ENCODE measurements around the gene RNF144B. TPM values are rescaled to one million over a fixed set of nuclear protein-coding genes. Genes with fewer than 3 reads are reported as not detected.

The RNF144B gene
- total and polyA plus RNA-seq, 10 of the 15 experiments (the other 5 are each of a cell fraction or from before 2014, with no cell fraction given) = 0.03 to 0.18 (median 0.14) TPM

DNA sequence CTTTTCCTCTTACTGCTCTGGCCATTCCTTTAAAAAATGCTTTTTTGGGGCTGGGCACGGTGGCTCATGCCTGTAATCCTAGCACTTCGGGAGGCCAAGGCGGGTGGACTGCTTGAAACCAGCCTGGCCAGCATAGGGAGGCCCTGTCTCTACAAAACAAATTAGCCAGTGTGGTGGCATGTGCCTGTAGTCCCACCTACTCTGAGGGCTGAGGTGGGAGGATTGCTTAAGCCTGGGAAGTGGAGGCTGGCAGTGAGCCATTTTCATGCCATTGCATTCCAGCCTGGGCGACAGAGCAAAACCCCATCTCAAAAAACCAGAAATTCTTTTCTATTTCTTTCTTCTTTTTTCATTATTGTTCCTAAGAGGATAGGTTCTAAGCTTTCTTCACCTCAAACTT is 36.9 kb upstream of the RNF144B start:
- FAIRE-seq = no peak
- SMC1A ChIA-PET (ENCODE audit: uncharacterized antibody, unreplicated experiment) = interaction anchor here (2.1 kb wide), 1 partner anchor 20 kb away, joined by 7 read pairs; no protein-coding TSS in a partner anchor
- WGBS (ENCODE audit: insufficient coverage, insufficient replicate concordance, low lambda C conversion rate, missing lambda C conversion rate) = 26% methylated on average over 4 of the region's 4 CpGs

More for the DNA sequence above, 36.9 kb upstream of the RNF144B start:
- Histone ChIP-seq H3K27me3 (replicated peaks in 1 of 2; ENCODE audit: control insufficient read depth in 2 of 2, insufficient read depth in 2 of 2, low read length in 1 of 2) (no peaks in the 10 kb centered on the region), H3K79me2 (ENCODE audit: control insufficient read depth, insufficient read depth, low read length) (no peaks in the 10 kb centered on the region), H2AFZ (ENCODE audit: control insufficient read depth, low read depth, low read length) (no peak overlapping the region), H4K20me1 (ENCODE audit: control insufficient read depth, insufficient read depth) (no peaks in the 10 kb centered on the region), H3K4me2 (ENCODE audit: control insufficient read depth, insufficient read depth) (no peak overlapping the region), H3K9ac (ENCODE audit: control insufficient read depth, insufficient read depth, low read length) (no peak overlapping the region), H3K36me3 (ENCODE audit: control insufficient read depth in 2 of 2, insufficient read depth in 2 of 2, low read length in 1 of 2) (no peaks in the 10 kb centered on the region), H3K27ac (ENCODE audit: control insufficient read depth, insufficient read depth) (no peak overlapping the region), H3K4me1 (ENCODE audit: control insufficient read depth, insufficient read depth, low read length) (no peaks in the 10 kb centered on the region), H3K4me3 (no peak overlapping the region), H3K9me3 (replicated peaks; ENCODE audit: control insufficient read depth, insufficient read depth, low read length) (no peaks in the 10 kb centered on the region)
- TF ChIP-seq GATAD2B (conservative IDR thresholded peaks at IDR 0.05; ENCODE audit: low read depth) = no peak
- no peak for TF ChIP-seq SPI1 (IDR thresholded peaks at IDR 0.05; ENCODE audit: borderline replicate concordance, insufficient read depth, low read depth, low read length)
- no peak for TF ChIP-seq JUND (IDR thresholded peaks at IDR 0.05; ENCODE audit: low read depth, low read length)
- no peak for TF ChIP-seq SUPT20H (IDR thresholded peaks at IDR 0.05; ENCODE audit: borderline replicate concordance, control insufficient read depth, low read depth, low read length)
- TF ChIP-seq CBFB (IDR thresholded peaks at IDR 0.05; ENCODE audit: low read depth) = no peak
- no peak for TF ChIP-seq NR2C2 (IDR thresholded peaks at IDR 0.05; ENCODE audit: borderline replicate concordance, control insufficient read depth, insufficient read length, low read depth)
- no peak for TF ChIP-seq ZNF274 (IDR thresholded peaks at IDR 0.05; ENCODE audit: insufficient read depth, insufficient read length)
- no peak for TF ChIP-seq BACH1 (IDR thresholded peaks at IDR 0.05; ENCODE audit: borderline replicate concordance)
- TF ChIP-seq CHD4 (IDR thresholded peaks at IDR 0.05) = no peak
- TF ChIP-seq, protein P1, sequence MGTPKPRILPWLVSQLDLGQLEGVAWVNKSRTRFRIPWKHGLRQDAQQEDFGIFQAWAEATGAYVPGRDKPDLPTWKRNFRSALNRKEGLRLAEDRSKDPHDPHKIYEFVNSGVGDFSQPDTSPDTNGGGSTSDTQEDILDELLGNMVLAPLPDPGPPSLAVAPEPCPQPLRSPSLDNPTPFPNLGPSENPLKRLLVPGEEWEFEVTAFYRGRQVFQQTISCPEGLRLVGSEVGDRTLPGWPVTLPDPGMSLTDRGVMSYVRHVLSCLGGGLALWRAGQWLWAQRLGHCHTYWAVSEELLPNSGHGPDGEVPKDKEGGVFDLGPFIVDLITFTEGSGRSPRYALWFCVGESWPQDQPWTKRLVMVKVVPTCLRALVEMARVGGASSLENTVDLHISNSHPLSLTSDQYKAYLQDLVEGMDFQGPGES (IDR thresholded peaks at IDR 0.05) = no peak
- no peak for TF ChIP-seq CEBPZ (IDR thresholded peaks at IDR 0.05; ENCODE audit: low read depth, low read length)
- no peak for TF ChIP-seq SREBF2 (IDR thresholded peaks at IDR 0.05; ENCODE audit: low read length)
- TF ChIP-seq MEF2A (IDR thresholded peaks at IDR 0.05; ENCODE audit: insufficient read depth, low read depth, low read length) = no peak
- TF ChIP-seq SMC3 (IDR thresholded peaks at IDR 0.05; ENCODE audit: borderline replicate concordance, low read length) = no peak
- TF ChIP-seq BCLAF1 (IDR thresholded peaks at IDR 0.05) = no peak
- TF ChIP-seq YY1 (IDR thresholded peaks at IDR 0.05; ENCODE audit: low read depth, low read length) = no peak
- TF ChIP-seq CEBPB (IDR thresholded peaks at IDR 0.05; ENCODE audit: borderline replicate concordance in 1 of 2, low read depth in 2 of 2, low read length in 2 of 2) = no peak
- TF ChIP-seq KAT2A (conservative IDR thresholded peaks at IDR 0.05; ENCODE audit: control insufficient read depth, low read depth, low read length) = no peak
- TF ChIP-seq RFX5 (IDR thresholded peaks at IDR 0.05; ENCODE audit: low read depth, low read length) = no peak
- TF ChIP-seq SRF (IDR thresholded peaks at IDR 0.05; ENCODE audit: low read depth in 2 of 2, low read length in 2 of 2) = no peak
- BruUV-seq (replicated peaks) = no TSS peak
- intact Hi-C loops (cut with micrococcal nuclease; ENCODE audit: unreplicated experiment) (no loop called here), in situ Hi-C loops (cut with MboI) (no loop called here)
- ChIA-PET CTCF (no interaction called here), POLR2A (no interaction called here), RAD21 (ENCODE audit: unreplicated experiment) (no interaction called here)
- DNase-seq (ENCODE audit: low read depth, low spot score) = no peak
- no peak for ATAC-seq
